ENCODE results near the gene ICAM4. TPM values are rescaled to one million over a fixed set of nuclear protein-coding genes. Genes with fewer than 3 reads are reported as not detected.

Gene ICAM4
- total and polyA plus RNA-seq, 2 of the 13 experiments (the other 11 are each of a cell fraction or from before 2014, with no cell fraction given) = 2.9 to 4.0 TPM

- TF ChIP-seq ARID4A (CRISPR knock-in tag; IDR thresholded peaks at IDR 0.05; ENCODE audit: borderline replicate concordance) = peak; percentile 88
- TF ChIP-seq ZNF550 (CRISPR knock-in tag; IDR thresholded peaks at IDR 0.05; ENCODE audit: borderline replicate concordance) = no peak
- no peak for TF ChIP-seq ZNF34 (CRISPR knock-in tag; IDR thresholded peaks at IDR 0.05; ENCODE audit: borderline replicate concordance)
- no peak for TF ChIP-seq MTA3 (CRISPR knock-in tag; IDR thresholded peaks at IDR 0.05)
- no peak for TF ChIP-seq ZNF160 (CRISPR knock-in tag; IDR thresholded peaks at IDR 0.05)
- TF ChIP-seq ZNF615 (CRISPR knock-in tag; IDR thresholded peaks at IDR 0.05; ENCODE audit: borderline replicate concordance) = no peak
- TF ChIP-seq NR3C1 (CRISPR knock-in tag; IDR thresholded peaks at IDR 0.05) = no peak
- no peak for TF ChIP-seq ZNF276 (CRISPR knock-in tag; IDR thresholded peaks at IDR 0.05; ENCODE audit: low read depth)
- TF ChIP-seq CERS6 (CRISPR knock-in tag; IDR thresholded peaks at IDR 0.05) = no peak
- no peak for TF ChIP-seq ZNF549 (CRISPR knock-in tag; IDR thresholded peaks at IDR 0.05)
- no peak for TF ChIP-seq MTF2 (CRISPR knock-in tag; IDR thresholded peaks at IDR 0.05; ENCODE audit: borderline replicate concordance)
- no peak for TF ChIP-seq ZNF253 (CRISPR knock-in tag; IDR thresholded peaks at IDR 0.05; ENCODE audit: borderline replicate concordance)
- TF ChIP-seq GLI4 (CRISPR knock-in tag; IDR thresholded peaks at IDR 0.05; ENCODE audit: borderline replicate concordance) = no peak
- peak; percentile 63; the same call in 1 of the 2 replicates for TF ChIP-seq NFKB2 (CRISPR knock-in tag; IDR thresholded peaks at IDR 0.05; ENCODE audit: borderline replicate concordance)
- no peak; the same call in 1 of the 2 replicates for TF ChIP-seq ZNF83 (CRISPR knock-in tag; IDR thresholded peaks at IDR 0.05; ENCODE audit: borderline replicate concordance)
- no peak for TF ChIP-seq ATF2 (CRISPR knock-in tag; IDR thresholded peaks at IDR 0.05)
- peak; percentile 75 for TF ChIP-seq ZNF333 (CRISPR knock-in tag; IDR thresholded peaks at IDR 0.05; ENCODE audit: borderline replicate concordance)
- no peak; the same call in 1 of the 2 replicates for TF ChIP-seq ZNF761 (CRISPR knock-in tag; conservative IDR thresholded peaks at IDR 0.05)
- peak; percentile 15; the same call in 1 of the 2 replicates for TF ChIP-seq ZKSCAN5 (CRISPR knock-in tag; IDR thresholded peaks at IDR 0.05)
- peak; percentile 61; the same call in 1 of the 2 replicates for TF ChIP-seq ZFP90 (CRISPR knock-in tag; IDR thresholded peaks at IDR 0.05; ENCODE audit: borderline replicate concordance)
- TF ChIP-seq ZNF432 (CRISPR knock-in tag; IDR thresholded peaks at IDR 0.05; ENCODE audit: borderline replicate concordance) = no peak
Measured at GRCh38 chr19:10334588-10335351, 48.0 kb downstream of the ICAM4 start (continued).
